Pancreas (tissue), 10 donors: ENCODE results near the gene COG7. TPM values are rescaled to one million over a fixed set of nuclear protein-coding genes. Genes with fewer than 3 reads are reported as not detected.
A peak's percentile ranks its signal among the peaks of the same experiment; 100 is the strongest.
"Not testable (repeated sequence)": the region's sequence is repeated elsewhere in the genome, so short reads cannot be mapped to it uniquely, and the experiment has no call there.

Experiments
- ATAC-seq, 4 donors: fragments of 200-7000 bp; cut with Tn5 transposase; one replicate each; pipeline versions ENCODE4 v1.8.0 to v1.9.1; 2020; ENCODE audit warnings: mild to moderate bottlenecking in 4 of 4, moderate library complexity in 4 of 4
- DNase-seq, 6 donors: peaks; one replicate each; pipeline ENCODE4 v3.0.0-alpha.2; 2020
- FAIRE-seq: peaks from 2 replicates; lab custom pipeline; 2012; peaks lifted over from hg19 to GRCh38; lab: Jason Lieb, UNC
- H3K27ac ChIP-seq, 4 donors: fragments of 200-600 bp; sonication (generic); 1 replicate in 3 of 4; 2 replicates in 1 of 4; pipeline versions ENCODE4 v1.5.0 to v1.8.0; 2020
- H3K27me3 ChIP-seq, 4 donors: fragments of 200-600 bp; one replicate each; pipeline ENCODE4 v1.8.0; 2021
- H3K36me3 ChIP-seq, 3 donors: fragments of 200-600 bp; sonication (generic) in 1 of 3; one replicate each; pipeline versions ENCODE4 v1.5.0 to v1.8.0; 2020 to 2021
- H3K4me1 ChIP-seq, 3 donors: fragments of 200-600 bp; one replicate each; pipeline ENCODE4 v1.8.0; 2021
- H3K4me3 ChIP-seq, 4 donors: fragments of 200-600 bp; sonication (generic) in 2 of 4; one replicate each; pipeline versions ENCODE4 v1.5.0 to v1.8.0; 2020 to 2021
- H3K9me3 ChIP-seq, 4 donors: fragments of 200-600 bp; one replicate each; pipeline ENCODE4 v1.8.0; 2021
- WGBS, 2 donors: extraction: QIAGEN DNeasy Blood & Tissue Kit; methylation state at CpG; one replicate each; pipeline ENCODE4 v1.1.7; 2013; 5-methylcytosine and 5-hydroxymethylcytosine counted together
- intact Hi-C, 3 donors: fragments of 100-400 bp; cut with DNase I; formaldehyde crosslinking; loops; one replicate each; pipeline versions ENCODE4 v1.11.1 to v1.14.2; 2022
- polyA plus RNA-seq, 2 donors: library from polyadenylated mRNA; stranded (reverse); fragments of 200-250 nt; gene quantifications; one replicate each; pipeline ENCODE4 v1.2.3, GENCODE V29; 2013
- total RNA-seq, 6 donors: library from RNA; stranded (reverse); fragmentation: NEBNext Ultra II Directional in 4 of 6; extraction: Animal tissue kit (Norgen Biotek cat#: 25700) in 4 of 6; gene quantifications; one replicate each; pipeline versions ENCODE4 v1.2.1 to v1.2.4, GENCODE V29; 2021 to 2023
- TF ChIP-seq, protein P1 (sequence below), 4 donors: fragments of 200-600 bp; sonication (generic) in 3 of 4; IDR thresholded peaks; one replicate each; pipeline versions ENCODE4 v1.5.0 to v1.8.0; 2021; ENCODE audit warnings: antibody characterized with exemption in 4 of 4
- donor health status: healthy with polysubstance abuse.
- donor health status: DM: no; HTN: no; CAD: no; lungs with moderate emphysema.
- donor health status: DM: no; HTN: no; CAD: no.
- donor health status: control.
- donor health status: control.
- donor health status: Bipolar disorder and iron deficiency.
- donor health status: DM: yes; HTN: yes; CAD: no.
- donor health status: DM: no; HTN: no; CAD: no.
- donor health status: DM: no; HTN: no; CAD: no.
- donor health status: DM: yes; HTN: yes; CAD: no.

The COG7 gene
- total and polyA plus RNA-seq, 8 donors, result 5.9 to 34.0 (median 9.1) TPM

- Histone ChIP-seq H3K27me3 (no peaks in the 10 kb centered on the region), H3K4me3 (no peak overlapping the region), H3K36me3 (no peaks in the 10 kb centered on the region), H3K9me3 (no peaks in the 10 kb centered on the region), H3K27ac (no peak overlapping the region), H3K4me1 (peaks cover 0 to 22% (median under 1%) of the 10 kb centered on the region in 3 donors)
- WGBS, 2 donors, result 73 to 77% methylated on average over 5 of the region's 5 CpGs
- TF ChIP-seq, protein P1, sequence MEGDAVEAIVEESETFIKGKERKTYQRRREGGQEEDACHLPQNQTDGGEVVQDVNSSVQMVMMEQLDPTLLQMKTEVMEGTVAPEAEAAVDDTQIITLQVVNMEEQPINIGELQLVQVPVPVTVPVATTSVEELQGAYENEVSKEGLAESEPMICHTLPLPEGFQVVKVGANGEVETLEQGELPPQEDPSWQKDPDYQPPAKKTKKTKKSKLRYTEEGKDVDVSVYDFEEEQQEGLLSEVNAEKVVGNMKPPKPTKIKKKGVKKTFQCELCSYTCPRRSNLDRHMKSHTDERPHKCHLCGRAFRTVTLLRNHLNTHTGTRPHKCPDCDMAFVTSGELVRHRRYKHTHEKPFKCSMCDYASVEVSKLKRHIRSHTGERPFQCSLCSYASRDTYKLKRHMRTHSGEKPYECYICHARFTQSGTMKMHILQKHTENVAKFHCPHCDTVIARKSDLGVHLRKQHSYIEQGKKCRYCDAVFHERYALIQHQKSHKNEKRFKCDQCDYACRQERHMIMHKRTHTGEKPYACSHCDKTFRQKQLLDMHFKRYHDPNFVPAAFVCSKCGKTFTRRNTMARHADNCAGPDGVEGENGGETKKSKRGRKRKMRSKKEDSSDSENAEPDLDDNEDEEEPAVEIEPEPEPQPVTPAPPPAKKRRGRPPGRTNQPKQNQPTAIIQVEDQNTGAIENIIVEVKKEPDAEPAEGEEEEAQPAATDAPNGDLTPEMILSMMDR (IDR thresholded peaks at IDR 0.05), result no peak
- intact Hi-C loops, result no loop called here
- FAIRE-seq (no peak), ATAC-seq (no peak), DNase-seq (no peak)
These were observed 84.5 kb downstream of the COG7 start for GRCh38 chr16:23368469-23368868.

DNA sequence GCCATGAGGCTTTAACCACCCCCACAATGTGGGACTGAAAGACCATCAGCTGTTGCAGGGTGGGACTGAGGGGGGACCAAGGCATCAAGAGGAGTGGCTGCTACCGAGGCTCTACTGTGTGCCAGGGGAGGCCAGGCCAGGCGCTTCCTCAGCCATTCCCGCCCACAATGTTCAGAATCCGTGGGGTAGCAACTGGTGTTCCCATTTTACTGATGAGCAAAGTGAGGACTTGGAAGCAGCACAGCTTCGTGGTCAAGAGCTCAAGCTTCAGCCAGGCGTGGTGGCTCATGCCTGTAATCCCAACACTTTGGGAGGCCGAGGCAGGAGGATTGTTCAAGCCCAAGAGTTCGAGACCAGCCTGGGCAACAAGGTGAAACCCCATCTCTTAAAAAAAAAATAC, 85.0 kb downstream of the COG7 start:
- intact Hi-C loops, result no loop called here
- FAIRE-seq (no peak), DNase-seq (no peak), ATAC-seq (no peak)
- Histone ChIP-seq H3K27ac (no peak overlapping the region), H3K4me1 (peaks cover 0 to 27% (median 5%) of the 10 kb centered on the region in 3 donors), H3K4me3 (no peak overlapping the region), H3K9me3 (no peaks in the 10 kb centered on the region), H3K27me3 (no peaks in the 10 kb centered on the region), H3K36me3 (no peaks in the 10 kb centered on the region)
- 86 to 94% methylated on average over 8 of the region's 8 CpGs for WGBS, 2 donors
- TF ChIP-seq, protein P1 (IDR thresholded peaks at IDR 0.05), result no peak

DNA sequence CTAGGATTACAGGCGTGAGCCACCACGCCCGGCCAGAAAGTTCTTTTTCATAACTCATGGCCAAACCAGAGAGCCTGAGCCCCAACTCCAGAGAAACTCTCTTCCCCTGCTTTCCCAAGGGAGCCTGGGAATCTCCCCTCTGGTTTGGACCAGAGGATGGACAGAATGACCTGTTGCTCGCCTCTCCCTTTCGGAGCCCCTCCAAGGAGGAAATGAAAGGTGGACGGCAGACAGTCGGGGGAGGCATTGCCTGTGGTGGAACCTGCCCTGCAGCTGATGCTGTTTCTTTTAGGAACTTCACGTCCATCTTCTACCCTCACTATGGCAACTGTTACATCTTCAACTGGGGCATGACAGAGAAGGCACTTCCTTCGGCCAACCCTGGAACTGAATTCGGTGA, 85.4 kb downstream of the COG7 start:
- no peak for DNase-seq
- ATAC-seq, result no peak
- TF ChIP-seq, protein P1 (IDR thresholded peaks at IDR 0.05), result no peak
- intact Hi-C loops, result no loop called here
- no peaks in the 10 kb centered on the region for H3K9me3 ChIP-seq
- H3K36me3 ChIP-seq, result no peaks in the 10 kb centered on the region
- no peak for FAIRE-seq
- H3K27me3 ChIP-seq, result no peaks in the 10 kb centered on the region
- 90 to 95% methylated on average over 10 of the region's 10 CpGs for WGBS, 2 donors
- H3K27ac ChIP-seq, result no peak overlapping the region
- peaks cover 0 to 31% (median 5%) of the 10 kb centered on the region in 3 donors for H3K4me1 ChIP-seq
- H3K4me3 ChIP-seq, result no peak overlapping the region

GRCh38 chr16:23366341-23366740, 86.6 kb downstream of the COG7 start:
- H3K9me3 ChIP-seq, H3K27me3 ChIP-seq, FAIRE-seq, DNase-seq, ATAC-seq, H3K36me3 ChIP-seq, H3K4me3 ChIP-seq, intact Hi-C loops: not testable (repeated sequence)
- peak overlapping the region in 2 of 4 donors; percentile 49 to 66 for H3K27ac ChIP-seq
- WGBS, 2 donors, result 87 to 92% methylated on average over 7 of the region's 7 CpGs
- peaks cover 0 to 33% (median 5%) of the 10 kb centered on the region in 3 donors for H3K4me1 ChIP-seq

- FAIRE-seq (no peak), ATAC-seq (peak; percentile 64 to 78 (median 74)), DNase-seq (peak in 4 of 6 donors; percentile 48 to 69 (median 62))
- H3K4me1 ChIP-seq, result peaks cover 0 to 33% (median 5%) of the 10 kb centered on the region in 3 donors
- peak overlapping the region in 2 of 4 donors; percentile 49 to 66 for H3K27ac ChIP-seq
- H3K4me3 ChIP-seq, result no peak overlapping the region
- 12 to 17% methylated on average over 5 of the region's 5 CpGs for WGBS, 2 donors
- no peaks in the 10 kb centered on the region for H3K36me3 ChIP-seq
- no peaks in the 10 kb centered on the region for H3K9me3 ChIP-seq
- TF ChIP-seq, protein P1 (IDR thresholded peaks at IDR 0.05), result no peak
- intact Hi-C loops, result no loop called here
- no peaks in the 10 kb centered on the region for H3K27me3 ChIP-seq
These were observed 87.3 kb downstream of the COG7 start for GRCh38 chr16:23365602-23366240.
